Gastrocnemius medialis (tissue), 4 donors: ENCODE data around the gene SERINC1.

Experiments
- CTCF ChIP-seq, 5 experiments: fragments of 450-650 bp in 3 of 5; fragments of 200-600 bp in 2 of 5; sonication (generic) in 2 of 5; IDR thresholded peaks in 4 of 5; conservative IDR thresholded peaks in 1 of 5; 1 replicate in 4 of 5; 2 replicates in 1 of 5; pipeline ENCODE4 v1.5.1; 2016 to 2019; ENCODE audit warnings: antibody characterized with exemption in 5 of 5, mild to moderate bottlenecking in 3 of 5, moderate library complexity in 3 of 5
- POLR2A ChIP-seq, 2 donors: fragments of 450-650 bp; IDR thresholded peaks; one replicate each; pipeline ENCODE4 v1.6.1; 2017; ENCODE audit warnings: antibody characterized with exemption in 2 of 2, mild to moderate bottlenecking in 2 of 2, moderate library complexity in 2 of 2

GRCh38 chr6:122400121-122400450 is 71.5 kb downstream of the SERINC1 start:
- TF ChIP-seq CTCF (IDR thresholded peaks at IDR 0.05 in 4 of 5, conservative IDR thresholded peaks at IDR 0.05 in 1 of 5), result no peak
- no peak for TF ChIP-seq POLR2A (IDR thresholded peaks at IDR 0.05)
